ENCODE measurements around the gene PTPRT.

- no peak for TF ChIP-seq CTCF (conservative IDR thresholded peaks at IDR 0.05; ENCODE audit: low read depth, low read length)
- TF ChIP-seq EZH2 (IDR thresholded peaks at IDR 0.05; ENCODE audit: borderline replicate concordance, low read depth, low read length, poor library complexity, severe bottlenecking), result no peak
Measured at GRCh38 chr20:42380287-42380686, 809.4 kb downstream of the PTPRT start.
